GM23338 (cell line): ENCODE data around the gene FXYD5. TPM values are rescaled to one million over a fixed set of nuclear protein-coding genes. Genes with fewer than 3 reads are reported as not detected.

Source experiments
- ATAC-seq: fragments of 200-7000 bp; cut with Tn5 transposase; 3 replicates; pipeline ENCODE4 v1.9.1; 2020
- DNase-seq: peaks from one replicate; pipeline ENCODE4 v3.0.0-alpha.2; 2015; ENCODE audit warnings: low spot score
- H2AFZ ChIP-seq: fragments of 200-600 bp; sonication (generic); 2 replicates; pipeline ENCODE4 v1.8.0; 2016; ENCODE audit warnings: antibody characterized with exemption, mild to moderate bottlenecking, moderate library complexity
- H3F3A ChIP-seq: fragments of 200-600 bp; sonication (generic); replicated peaks from 2 replicates; pipeline ENCODE4 v1.8.0; 2017; ENCODE audit warnings: antibody characterized with exemption, mixed run types, low read depth
- H3K27ac ChIP-seq: fragments of 200-600 bp; sonication (generic); 2 replicates; pipeline ENCODE4 v1.6.1; 2016; ENCODE audit warnings: low read depth
- H3K27me3 ChIP-seq: fragments of 200-600 bp; sonication (generic); 2 replicates; pipeline ENCODE4 v1.8.0; 2016; ENCODE audit warnings: mild to moderate bottlenecking, mixed run types, moderate library complexity; ENCODE audit not compliant: insufficient read depth
- H3K36me3 ChIP-seq: fragments of 200-600 bp; sonication (generic); 2 replicates; pipeline ENCODE4 v1.8.0; 2016; ENCODE audit warnings: mild to moderate bottlenecking; ENCODE audit not compliant: insufficient read depth
- H3K4me1 ChIP-seq: fragments of 200-600 bp; sonication (generic); 2 replicates; pipeline ENCODE4 v1.8.0; 2016; ENCODE audit warnings: mild to moderate bottlenecking, moderate library complexity; ENCODE audit not compliant: insufficient read depth
- H3K4me2 ChIP-seq: fragments of 200-600 bp; sonication (generic); 2 replicates; pipeline ENCODE4 v1.7.1; 2017; ENCODE audit warnings: mixed run types
- H3K4me3 ChIP-seq: fragments of 200-600 bp; sonication (generic); 2 replicates; pipeline ENCODE4 v1.6.1; 2016; ENCODE audit warnings: mixed run types
- H3K79me2 ChIP-seq: fragments of 200-600 bp; sonication (generic); replicated peaks from 2 replicates; pipeline ENCODE4 v1.8.0; 2017; ENCODE audit warnings: mild to moderate bottlenecking; ENCODE audit not compliant: insufficient read depth
- H3K9me2 ChIP-seq: fragments of 200-600 bp; sonication (generic); 2 replicates; pipeline ENCODE4 v1.8.0; 2017; ENCODE audit not compliant: insufficient read depth
- H4K20me1 ChIP-seq: fragments of 200-600 bp; sonication (generic); replicated peaks from 2 replicates; pipeline ENCODE4 v1.8.0; 2017; ENCODE audit warnings: mild to moderate bottlenecking; ENCODE audit not compliant: insufficient read depth
- H3K27ac Mint-ChIP-seq: 2 replicates; pipeline ENCODE4 v1.8.0; 2020; ENCODE audit warnings: inconsistent platforms, mild to moderate bottlenecking, moderate library complexity, mixed read lengths
- H3K27me3 Mint-ChIP-seq: 3 replicates; pipeline ENCODE4 v1.8.0; 2022; ENCODE audit warnings: low read depth, mild to moderate bottlenecking, moderate library complexity, mixed read lengths, inconsistent platforms; ENCODE audit not compliant: insufficient read depth, poor library complexity
- H3K36me3 Mint-ChIP-seq: 3 replicates; pipeline ENCODE4 v1.8.0; 2021; ENCODE audit warnings: low read depth, mild to moderate bottlenecking, inconsistent platforms, moderate library complexity, mixed read lengths
- H3K4me1 Mint-ChIP-seq: 3 replicates; pipeline ENCODE4 v1.8.0; 2020; ENCODE audit warnings: mild to moderate bottlenecking, inconsistent platforms, mixed read lengths
- H3K4me3 Mint-ChIP-seq: 3 replicates; pipeline ENCODE4 v1.8.0; 2021; ENCODE audit warnings: moderate library complexity, mild to moderate bottlenecking, inconsistent platforms, mixed read lengths
- H3K9me3 Mint-ChIP-seq: 3 replicates; pipeline ENCODE4 v1.8.0; 2020; ENCODE audit warnings: moderate library complexity, mild to moderate bottlenecking, inconsistent platforms, mixed read lengths
- CREB1 ChIP-seq: fragments of 250-450 bp; sonication (Bioruptor Pico); IDR thresholded peaks from 2 replicates; pipeline ENCODE4 v1.5.0; 2020; ENCODE audit warnings: low read depth, mild to moderate bottlenecking, moderate library complexity
- CTCF ChIP-seq, 2 experiments: fragments of 200-600 bp in 1 of 2; sonication (generic) in 1 of 2; conservative IDR thresholded peaks; 2 replicates each; pipeline versions ENCODE4 v1.5.1 to v1.6.1; 2016 to 2017; ENCODE audit warnings: antibody characterized with exemption in 2 of 2, low read depth in 2 of 2, mild to moderate bottlenecking in 2 of 2, moderate library complexity in 1 of 2
- ETS1 ChIP-seq: IDR thresholded peaks from 2 replicates; pipeline ENCODE4 v1.6.1; 2016; ENCODE audit warnings: antibody characterized with exemption
- EZH2 ChIP-seq: fragments of 200-600 bp; sonication (generic); IDR thresholded peaks from one replicate; pipeline ENCODE4 v1.8.0; 2017; ENCODE audit warnings: antibody characterized with exemption, mild to moderate bottlenecking, low read depth; ENCODE audit not compliant: unreplicated experiment
- EZH2phosphoT487 ChIP-seq: fragments of 200-600 bp; sonication (generic); IDR thresholded peaks from one replicate; pipeline ENCODE4 v1.8.1; 2018; ENCODE audit warnings: antibody characterized with exemption; ENCODE audit not compliant: unreplicated experiment
- JUNB ChIP-seq: IDR thresholded peaks from one replicate; pipeline ENCODE4 v1.6.1; 2016; ENCODE audit warnings: antibody characterized with exemption; ENCODE audit not compliant: unreplicated experiment
- NANOG ChIP-seq: IDR thresholded peaks from 2 replicates; pipeline ENCODE4 v1.6.1; 2016; ENCODE audit warnings: antibody characterized with exemption, borderline replicate concordance
- POLR2AphosphoS5 ChIP-seq: IDR thresholded peaks from 2 replicates; pipeline ENCODE4 v1.6.1; 2016; ENCODE audit warnings: antibody characterized with exemption, low read depth
- STAT1 ChIP-seq: IDR thresholded peaks from one replicate; pipeline ENCODE4 v1.6.1; 2016; ENCODE audit warnings: antibody characterized with exemption; ENCODE audit not compliant: unreplicated experiment
- ZNF114 ChIP-seq: fragments of 250-450 bp; sonication (Bioruptor Pico); IDR thresholded peaks from 2 replicates; pipeline ENCODE4 v1.5.0; 2020; ENCODE audit warnings: mild to moderate bottlenecking, moderate library complexity
- ZNF331 ChIP-seq: fragments of 250-450 bp; sonication (Bioruptor Pico); IDR thresholded peaks from 2 replicates; pipeline ENCODE4 v1.5.0; 2020; ENCODE audit warnings: low read depth, mild to moderate bottlenecking, moderate library complexity
- polyA plus RNA-seq: library from polyadenylated mRNA; unstranded; fragments of >200 nt; fragmentation: Nextera tagmentation; extraction: Ambion mirVana; gene quantifications from 2 replicates; pipeline ENCODE4 v1.2.1, GENCODE V29; 2016
- total RNA-seq: library from RNA; depleted of rRNA; stranded (reverse); fragments of >200 nt; shearing (Covaris generic); gene quantifications from 2 replicates; pipeline ENCODE4 v1.2.3, GENCODE V29; 2014
- TF ChIP-seq, protein P1 (sequence below): IDR thresholded peaks from one replicate; pipeline ENCODE4 v1.6.1; 2018; ENCODE audit warnings: antibody characterized with exemption; ENCODE audit not compliant: unreplicated experiment
- TF ChIP-seq, protein P2 (sequence below): fragments of 250-450 bp; sonication (Bioruptor Pico); IDR thresholded peaks from 2 replicates; pipeline ENCODE4 v1.5.0; 2020; ENCODE audit warnings: mild to moderate bottlenecking, moderate library complexity

FXYD5 gene
- total and polyA plus RNA-seq, 2 experiments from 2014 or later: 97.7 to 233 TPM

- H3K9me2 ChIP-seq: peaks cover 10% of the 10 kb centered on the region
- peaks cover 4% of the 10 kb centered on the region for H3K27me3 Mint-ChIP-seq
- no peak overlapping the region for H3K4me2 ChIP-seq
- no peak overlapping the region for H3K4me3 ChIP-seq
- no peak overlapping the region for H3K27ac Mint-ChIP-seq
- H3K27ac ChIP-seq: no peak overlapping the region
- no peaks in the 10 kb centered on the region for H3K36me3 Mint-ChIP-seq
- H3K4me1 Mint-ChIP-seq: peaks cover 6% of the 10 kb centered on the region; the same call in 2 of the 3 replicates
- H3K79me2 ChIP-seq: no peaks in the 10 kb centered on the region
- H3K4me3 Mint-ChIP-seq: no peak overlapping the region
- DNase-seq: no peak
- H3K27me3 ChIP-seq: no peaks in the 10 kb centered on the region
- no peaks in the 10 kb centered on the region for H3K36me3 ChIP-seq
- TF ChIP-seq, protein P1, sequence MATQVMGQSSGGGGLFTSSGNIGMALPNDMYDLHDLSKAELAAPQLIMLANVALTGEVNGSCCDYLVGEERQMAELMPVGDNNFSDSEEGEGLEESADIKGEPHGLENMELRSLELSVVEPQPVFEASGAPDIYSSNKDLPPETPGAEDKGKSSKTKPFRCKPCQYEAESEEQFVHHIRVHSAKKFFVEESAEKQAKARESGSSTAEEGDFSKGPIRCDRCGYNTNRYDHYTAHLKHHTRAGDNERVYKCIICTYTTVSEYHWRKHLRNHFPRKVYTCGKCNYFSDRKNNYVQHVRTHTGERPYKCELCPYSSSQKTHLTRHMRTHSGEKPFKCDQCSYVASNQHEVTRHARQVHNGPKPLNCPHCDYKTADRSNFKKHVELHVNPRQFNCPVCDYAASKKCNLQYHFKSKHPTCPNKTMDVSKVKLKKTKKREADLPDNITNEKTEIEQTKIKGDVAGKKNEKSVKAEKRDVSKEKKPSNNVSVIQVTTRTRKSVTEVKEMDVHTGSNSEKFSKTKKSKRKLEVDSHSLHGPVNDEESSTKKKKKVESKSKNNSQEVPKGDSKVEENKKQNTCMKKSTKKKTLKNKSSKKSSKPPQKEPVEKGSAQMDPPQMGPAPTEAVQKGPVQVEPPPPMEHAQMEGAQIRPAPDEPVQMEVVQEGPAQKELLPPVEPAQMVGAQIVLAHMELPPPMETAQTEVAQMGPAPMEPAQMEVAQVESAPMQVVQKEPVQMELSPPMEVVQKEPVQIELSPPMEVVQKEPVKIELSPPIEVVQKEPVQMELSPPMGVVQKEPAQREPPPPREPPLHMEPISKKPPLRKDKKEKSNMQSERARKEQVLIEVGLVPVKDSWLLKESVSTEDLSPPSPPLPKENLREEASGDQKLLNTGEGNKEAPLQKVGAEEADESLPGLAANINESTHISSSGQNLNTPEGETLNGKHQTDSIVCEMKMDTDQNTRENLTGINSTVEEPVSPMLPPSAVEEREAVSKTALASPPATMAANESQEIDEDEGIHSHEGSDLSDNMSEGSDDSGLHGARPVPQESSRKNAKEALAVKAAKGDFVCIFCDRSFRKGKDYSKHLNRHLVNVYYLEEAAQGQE: no peak
- TF ChIP-seq NANOG (no peak), CTCF (conservative IDR thresholded peaks at IDR 0.05; ENCODE audit: low read depth in 2 of 2) (no peak), JUNB (no peak), EZH2phosphoT487 (no peak), ZNF331 (CRISPR knock-in tag) (no peak), STAT1 (no peak), ZNF114 (CRISPR knock-in tag) (no peak), EZH2 (no peak), ETS1 (no peak), CREB1 (CRISPR knock-in tag) (no peak), POLR2AphosphoS5 (no peak)
- TF ChIP-seq, protein P2, sequence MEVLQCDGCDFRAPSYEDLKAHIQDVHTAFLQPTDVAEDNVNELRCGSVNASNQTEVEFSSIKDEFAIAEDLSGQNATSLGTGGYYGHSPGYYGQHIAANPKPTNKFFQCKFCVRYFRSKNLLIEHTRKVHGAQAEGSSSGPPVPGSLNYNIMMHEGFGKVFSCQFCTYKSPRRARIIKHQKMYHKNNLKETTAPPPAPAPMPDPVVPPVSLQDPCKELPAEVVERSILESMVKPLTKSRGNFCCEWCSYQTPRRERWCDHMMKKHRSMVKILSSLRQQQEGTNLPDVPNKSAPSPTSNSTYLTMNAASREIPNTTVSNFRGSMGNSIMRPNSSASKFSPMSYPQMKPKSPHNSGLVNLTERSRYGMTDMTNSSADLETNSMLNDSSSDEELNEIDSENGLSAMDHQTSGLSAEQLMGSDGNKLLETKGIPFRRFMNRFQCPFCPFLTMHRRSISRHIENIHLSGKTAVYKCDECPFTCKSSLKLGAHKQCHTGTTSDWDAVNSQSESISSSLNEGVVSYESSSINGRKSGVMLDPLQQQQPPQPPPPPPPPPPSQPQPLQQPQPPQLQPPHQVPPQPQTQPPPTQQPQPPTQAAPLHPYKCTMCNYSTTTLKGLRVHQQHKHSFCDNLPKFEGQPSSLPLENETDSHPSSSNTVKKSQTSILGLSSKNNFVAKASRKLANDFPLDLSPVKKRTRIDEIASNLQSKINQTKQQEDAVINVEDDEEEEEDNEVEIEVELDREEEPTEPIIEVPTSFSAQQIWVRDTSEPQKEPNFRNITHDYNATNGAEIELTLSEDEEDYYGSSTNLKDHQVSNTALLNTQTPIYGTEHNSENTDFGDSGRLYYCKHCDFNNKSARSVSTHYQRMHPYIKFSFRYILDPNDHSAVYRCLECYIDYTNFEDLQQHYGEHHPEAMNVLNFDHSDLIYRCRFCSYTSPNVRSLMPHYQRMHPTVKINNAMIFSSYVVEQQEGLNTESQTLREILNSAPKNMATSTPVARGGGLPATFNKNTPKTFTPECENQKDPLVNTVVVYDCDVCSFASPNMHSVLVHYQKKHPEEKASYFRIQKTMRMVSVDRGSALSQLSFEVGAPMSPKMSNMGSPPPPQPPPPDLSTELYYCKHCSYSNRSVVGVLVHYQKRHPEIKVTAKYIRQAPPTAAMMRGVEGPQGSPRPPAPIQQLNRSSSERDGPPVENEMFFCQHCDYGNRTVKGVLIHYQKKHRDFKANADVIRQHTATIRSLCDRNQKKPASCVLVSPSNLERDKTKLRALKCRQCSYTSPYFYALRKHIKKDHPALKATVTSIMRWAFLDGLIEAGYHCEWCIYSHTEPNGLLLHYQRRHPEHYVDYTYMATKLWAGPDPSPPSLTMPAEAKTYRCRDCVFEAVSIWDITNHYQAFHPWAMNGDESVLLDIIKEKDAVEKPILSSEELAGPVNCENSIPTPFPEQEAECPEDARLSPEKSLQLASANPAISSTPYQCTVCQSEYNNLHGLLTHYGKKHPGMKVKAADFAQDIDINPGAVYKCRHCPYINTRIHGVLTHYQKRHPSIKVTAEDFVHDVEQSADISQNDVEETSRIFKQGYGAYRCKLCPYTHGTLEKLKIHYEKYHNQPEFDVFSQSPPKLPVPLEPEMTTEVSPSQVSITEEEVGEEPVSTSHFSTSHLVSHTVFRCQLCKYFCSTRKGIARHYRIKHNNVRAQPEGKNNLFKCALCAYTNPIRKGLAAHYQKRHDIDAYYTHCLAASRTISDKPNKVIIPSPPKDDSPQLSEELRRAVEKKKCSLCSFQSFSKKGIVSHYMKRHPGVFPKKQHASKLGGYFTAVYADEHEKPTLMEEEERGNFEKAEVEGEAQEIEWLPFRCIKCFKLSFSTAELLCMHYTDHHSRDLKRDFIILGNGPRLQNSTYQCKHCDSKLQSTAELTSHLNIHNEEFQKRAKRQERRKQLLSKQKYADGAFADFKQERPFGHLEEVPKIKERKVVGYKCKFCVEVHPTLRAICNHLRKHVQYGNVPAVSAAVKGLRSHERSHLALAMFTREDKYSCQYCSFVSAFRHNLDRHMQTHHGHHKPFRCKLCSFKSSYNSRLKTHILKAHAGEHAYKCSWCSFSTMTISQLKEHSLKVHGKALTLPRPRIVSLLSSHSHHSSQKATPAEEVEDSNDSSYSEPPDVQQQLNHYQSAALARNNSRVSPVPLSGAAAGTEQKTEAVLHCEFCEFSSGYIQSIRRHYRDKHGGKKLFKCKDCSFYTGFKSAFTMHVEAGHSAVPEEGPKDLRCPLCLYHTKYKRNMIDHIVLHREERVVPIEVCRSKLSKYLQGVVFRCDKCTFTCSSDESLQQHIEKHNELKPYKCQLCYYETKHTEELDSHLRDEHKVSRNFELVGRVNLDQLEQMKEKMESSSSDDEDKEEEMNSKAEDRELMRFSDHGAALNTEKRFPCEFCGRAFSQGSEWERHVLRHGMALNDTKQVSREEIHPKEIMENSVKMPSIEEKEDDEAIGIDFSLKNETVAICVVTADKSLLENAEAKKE (CRISPR knock-in tag): no peak
- no peaks in the 10 kb centered on the region for H3K9me3 Mint-ChIP-seq
- H3F3A ChIP-seq: no peaks in the 10 kb centered on the region
- no peak overlapping the region for H2AFZ ChIP-seq
- no peak for ATAC-seq
- H3K4me1 ChIP-seq: no peaks in the 10 kb centered on the region; the same call in 1 of the 2 replicates
- H4K20me1 ChIP-seq: no peaks in the 10 kb centered on the region
Measured at GRCh38 chr19:35128398-35129057, 26.0 kb upstream of the FXYD5 start.
